ENCODE data around the gene MACROD2. TPM values are rescaled to one million over a fixed set of nuclear protein-coding genes. Genes with fewer than 3 reads are reported as not detected.
"Not testable (repeated sequence)": the region's sequence is repeated elsewhere in the genome, so short reads cannot be mapped to it uniquely, and the experiment has no call there.

MACROD2 gene
- total and polyA plus RNA-seq, 9 donors = 3.7 to 25.5 (median 7.8) TPM

DNA sequence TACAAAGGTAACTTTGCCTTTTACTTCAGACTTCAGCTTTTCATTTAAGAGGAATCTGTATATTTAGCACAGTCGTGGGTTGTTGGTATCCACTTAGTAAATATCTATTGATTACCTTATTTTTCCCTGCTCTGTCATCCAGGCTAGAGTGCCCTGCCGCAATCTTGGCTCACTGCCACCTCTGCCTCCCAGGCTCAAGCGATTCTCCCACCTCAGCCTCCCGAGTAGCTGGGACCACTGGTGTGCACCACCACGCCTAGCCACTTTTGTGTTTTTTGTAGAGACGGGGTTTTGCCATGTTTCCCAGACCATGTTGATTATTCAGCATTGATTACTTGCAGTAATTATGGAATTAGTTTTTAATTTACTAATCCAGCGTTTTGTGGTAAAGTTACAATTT, 41.3 kb downstream of the MACROD2 start:
- WGBS, 3 donors = 96 to 97% (median 96%) methylated on average over 7 of the region's 7 CpGs
- Histone ChIP-seq H3K27me3 (no peaks in the 10 kb centered on the region), H3K36me3 (no peaks in the 10 kb centered on the region), H3K4me1 (ENCODE audit: insufficient read depth) (no peaks in the 10 kb centered on the region), H3K4me3 (no peak overlapping the region), H3K9me3 (no peaks in the 10 kb centered on the region), H3K27ac (no peak overlapping the region)
- intact Hi-C loops (cut with DNase I) = no loop called here
- DNase-seq = no peak
- TF ChIP-seq, protein P1, sequence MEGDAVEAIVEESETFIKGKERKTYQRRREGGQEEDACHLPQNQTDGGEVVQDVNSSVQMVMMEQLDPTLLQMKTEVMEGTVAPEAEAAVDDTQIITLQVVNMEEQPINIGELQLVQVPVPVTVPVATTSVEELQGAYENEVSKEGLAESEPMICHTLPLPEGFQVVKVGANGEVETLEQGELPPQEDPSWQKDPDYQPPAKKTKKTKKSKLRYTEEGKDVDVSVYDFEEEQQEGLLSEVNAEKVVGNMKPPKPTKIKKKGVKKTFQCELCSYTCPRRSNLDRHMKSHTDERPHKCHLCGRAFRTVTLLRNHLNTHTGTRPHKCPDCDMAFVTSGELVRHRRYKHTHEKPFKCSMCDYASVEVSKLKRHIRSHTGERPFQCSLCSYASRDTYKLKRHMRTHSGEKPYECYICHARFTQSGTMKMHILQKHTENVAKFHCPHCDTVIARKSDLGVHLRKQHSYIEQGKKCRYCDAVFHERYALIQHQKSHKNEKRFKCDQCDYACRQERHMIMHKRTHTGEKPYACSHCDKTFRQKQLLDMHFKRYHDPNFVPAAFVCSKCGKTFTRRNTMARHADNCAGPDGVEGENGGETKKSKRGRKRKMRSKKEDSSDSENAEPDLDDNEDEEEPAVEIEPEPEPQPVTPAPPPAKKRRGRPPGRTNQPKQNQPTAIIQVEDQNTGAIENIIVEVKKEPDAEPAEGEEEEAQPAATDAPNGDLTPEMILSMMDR (IDR thresholded peaks at IDR 0.05) = no peak

DNA sequence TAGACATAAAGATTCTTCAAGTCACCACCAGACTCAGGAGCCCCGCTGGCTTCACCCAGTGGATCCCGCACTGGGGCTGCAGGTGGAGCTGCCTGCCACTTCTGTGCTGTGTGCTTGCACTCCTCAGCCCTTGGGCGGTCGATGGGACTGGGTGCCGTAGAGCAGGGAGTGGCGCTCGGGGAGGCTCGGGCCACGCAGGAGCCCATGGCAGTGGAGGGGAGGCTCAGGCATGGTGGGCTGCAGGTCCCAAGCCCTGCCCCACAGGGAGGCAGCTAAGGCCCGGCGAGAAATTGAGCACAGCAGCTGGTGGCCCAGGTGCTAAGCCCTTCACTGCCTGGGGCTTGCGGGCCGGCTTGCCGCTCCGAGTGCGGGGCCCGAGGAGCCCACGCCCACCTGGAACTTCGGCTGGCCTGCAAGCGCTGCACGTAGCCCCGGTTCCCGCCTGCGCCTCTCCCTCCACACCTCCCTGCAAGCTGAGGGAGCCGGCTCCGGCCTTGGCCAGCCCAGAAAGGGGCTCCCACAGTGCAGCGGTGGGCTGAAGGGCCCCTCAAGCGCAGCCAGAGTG, 49.5 kb downstream of the MACROD2 start:
- H3K9me3 ChIP-seq; H3K4me1 ChIP-seq (ENCODE audit: insufficient read depth); intact Hi-C loops (cut with DNase I); DNase-seq; H3K36me3 ChIP-seq; H3K27ac ChIP-seq; H3K4me3 ChIP-seq; H3K27me3 ChIP-seq: not testable (repeated sequence)
- 97 to 99% (median 97%) methylated on average over 28 of the region's 28 CpGs for WGBS, 3 donors

DNA sequence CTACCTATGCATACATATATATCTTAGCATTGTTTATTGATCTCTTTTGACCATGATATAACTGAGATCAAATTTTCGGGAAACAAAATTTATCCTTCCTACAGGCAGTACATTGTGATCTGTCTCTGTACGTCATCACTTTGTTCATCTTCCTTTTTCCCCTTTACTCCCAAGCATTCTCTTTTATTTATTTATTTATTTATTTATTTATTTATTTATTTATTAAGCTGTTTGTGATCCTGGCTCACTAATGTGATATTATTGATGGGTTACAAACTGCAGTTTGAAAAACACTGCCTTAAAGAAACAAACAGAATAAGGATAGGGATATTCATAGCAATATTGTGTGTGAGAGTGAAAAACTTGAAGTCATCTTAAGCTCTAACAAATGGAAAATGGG, 51.2 kb downstream of the MACROD2 start:
- H3K4me1 ChIP-seq (ENCODE audit: insufficient read depth) = no peaks in the 10 kb centered on the region
- 91 to 96% (median 91%) methylated on average over 2 of the region's 2 CpGs for WGBS, 3 donors
- no peak for TF ChIP-seq POLR2A (IDR thresholded peaks at IDR 0.05)
- TF ChIP-seq EP300 (IDR thresholded peaks at IDR 0.05) = no peak
- TF ChIP-seq, protein P1 (IDR thresholded peaks at IDR 0.05) = no peak
- intact Hi-C loops (cut with DNase I) = no loop called here
- H3K27ac ChIP-seq = no peak overlapping the region
- H3K4me3 ChIP-seq = no peak overlapping the region
- H3K9me3 ChIP-seq = no peaks in the 10 kb centered on the region
- no peaks in the 10 kb centered on the region for H3K36me3 ChIP-seq
- H3K27me3 ChIP-seq = no peaks in the 10 kb centered on the region
- DNase-seq = no peak

DNA sequence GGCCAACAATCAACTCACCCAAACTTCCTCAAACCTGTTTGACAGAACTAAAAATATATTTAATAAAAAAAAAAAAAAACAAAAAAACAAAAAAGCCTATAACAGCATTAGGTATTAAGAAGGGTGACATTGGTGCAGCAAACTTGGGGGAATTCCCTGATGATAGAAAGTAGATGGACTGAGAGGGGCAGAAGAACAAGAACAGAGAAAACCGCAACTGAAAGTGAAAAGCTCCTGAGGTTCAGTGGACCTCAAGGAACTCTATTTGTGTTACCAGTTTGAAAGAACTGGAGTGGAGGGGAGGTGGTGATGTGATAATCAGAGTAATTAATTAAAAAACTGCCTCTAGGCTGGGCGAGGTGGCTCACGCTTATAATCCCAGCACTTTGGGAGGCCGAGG, 53.8 kb downstream of the MACROD2 start:
- H3K4me1 ChIP-seq (ENCODE audit: insufficient read depth) = no peaks in the 10 kb centered on the region
- no peak for TF ChIP-seq EP300 (IDR thresholded peaks at IDR 0.05)
- TF ChIP-seq, protein P1 (IDR thresholded peaks at IDR 0.05) = no peak
- TF ChIP-seq POLR2A (IDR thresholded peaks at IDR 0.05) = no peak
- 96 to 99% (median 97%) methylated on average over 4 of the region's 4 CpGs for WGBS, 3 donors
- no peak overlapping the region for H3K4me3 ChIP-seq
- DNase-seq = no peak
- no peaks in the 10 kb centered on the region for H3K27me3 ChIP-seq
- H3K27ac ChIP-seq = no peak overlapping the region
- intact Hi-C loops (cut with DNase I) = no loop called here
- no peaks in the 10 kb centered on the region for H3K9me3 ChIP-seq
- H3K36me3 ChIP-seq = no peaks in the 10 kb centered on the region

DNA sequence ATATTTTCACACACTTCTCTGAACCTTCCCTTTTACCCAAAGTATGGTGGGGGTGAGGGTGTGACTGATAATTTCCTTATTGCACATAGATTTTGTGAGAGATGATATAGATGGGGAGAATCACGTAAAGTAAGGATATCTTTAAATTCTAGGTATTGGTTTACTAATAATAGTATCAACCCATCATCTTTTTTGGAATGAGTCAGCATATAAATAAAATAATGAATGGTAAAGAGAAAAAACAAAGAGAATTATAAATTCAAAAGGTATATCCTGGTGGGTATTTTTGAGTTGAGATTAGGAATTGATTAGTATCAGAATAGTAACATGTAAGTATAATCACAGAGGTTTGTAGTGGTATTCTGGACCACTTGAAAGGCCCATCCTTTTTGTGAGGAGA, 56.1 kb downstream of the MACROD2 start:
- no peaks in the 10 kb centered on the region for H3K4me1 ChIP-seq (ENCODE audit: insufficient read depth)
- no peak for DNase-seq
- H3K9me3 ChIP-seq = no peaks in the 10 kb centered on the region
- no peaks in the 10 kb centered on the region for H3K27me3 ChIP-seq
- H3K36me3 ChIP-seq = no peaks in the 10 kb centered on the region
- 89 to 99% (median 96%) methylated on average over 1 of the region's 1 CpG for WGBS, 3 donors
- intact Hi-C loops (cut with DNase I) = loop anchor here in 2 of 4 donors (5.0 kb wide), 1 partner anchor 229 kb away; no protein-coding TSS in a partner anchor
- TF ChIP-seq, protein P1 (IDR thresholded peaks at IDR 0.05) = no peak
- TF ChIP-seq POLR2A (IDR thresholded peaks at IDR 0.05) = no peak
- no peak for TF ChIP-seq EP300 (IDR thresholded peaks at IDR 0.05)
- no peak overlapping the region for H3K4me3 ChIP-seq
- no peak overlapping the region for H3K27ac ChIP-seq

Measured in ovary (tissue), 9 donors.